ENCODE results near the gene FNDC3B.

The FNDC3B gene

DNA sequence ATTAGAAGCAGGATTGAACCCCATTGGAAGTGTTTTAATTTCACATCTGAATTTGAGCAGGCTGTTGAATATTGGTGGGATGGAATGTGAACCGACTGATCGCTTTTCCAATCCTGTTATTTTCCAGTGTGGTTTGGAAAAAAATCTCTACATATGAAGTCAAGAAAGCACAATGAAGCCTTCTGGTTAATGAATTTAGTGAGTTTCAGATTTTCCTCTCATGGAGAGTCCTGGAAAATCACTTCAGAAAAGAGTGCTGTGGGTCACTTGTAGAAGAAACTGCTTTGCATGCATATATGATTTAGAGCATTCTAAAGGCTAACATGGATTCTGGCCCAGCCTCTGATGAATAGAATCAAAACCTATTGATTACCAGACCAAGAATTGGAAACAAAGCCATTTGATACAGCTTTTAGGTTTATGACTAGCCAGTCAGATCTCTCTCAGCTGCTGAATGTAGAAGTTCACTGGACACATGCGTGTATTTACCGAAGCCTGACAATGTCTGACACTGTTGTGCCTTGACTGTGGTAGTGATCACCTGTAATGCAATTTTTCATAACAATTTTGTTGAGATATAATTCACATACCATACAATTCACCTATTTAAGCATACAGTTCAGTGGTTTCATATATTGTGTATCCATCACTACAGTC, 121.9 kb downstream of the FNDC3B start:
- TF ChIP-seq, protein P1, sequence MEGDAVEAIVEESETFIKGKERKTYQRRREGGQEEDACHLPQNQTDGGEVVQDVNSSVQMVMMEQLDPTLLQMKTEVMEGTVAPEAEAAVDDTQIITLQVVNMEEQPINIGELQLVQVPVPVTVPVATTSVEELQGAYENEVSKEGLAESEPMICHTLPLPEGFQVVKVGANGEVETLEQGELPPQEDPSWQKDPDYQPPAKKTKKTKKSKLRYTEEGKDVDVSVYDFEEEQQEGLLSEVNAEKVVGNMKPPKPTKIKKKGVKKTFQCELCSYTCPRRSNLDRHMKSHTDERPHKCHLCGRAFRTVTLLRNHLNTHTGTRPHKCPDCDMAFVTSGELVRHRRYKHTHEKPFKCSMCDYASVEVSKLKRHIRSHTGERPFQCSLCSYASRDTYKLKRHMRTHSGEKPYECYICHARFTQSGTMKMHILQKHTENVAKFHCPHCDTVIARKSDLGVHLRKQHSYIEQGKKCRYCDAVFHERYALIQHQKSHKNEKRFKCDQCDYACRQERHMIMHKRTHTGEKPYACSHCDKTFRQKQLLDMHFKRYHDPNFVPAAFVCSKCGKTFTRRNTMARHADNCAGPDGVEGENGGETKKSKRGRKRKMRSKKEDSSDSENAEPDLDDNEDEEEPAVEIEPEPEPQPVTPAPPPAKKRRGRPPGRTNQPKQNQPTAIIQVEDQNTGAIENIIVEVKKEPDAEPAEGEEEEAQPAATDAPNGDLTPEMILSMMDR (IDR thresholded peaks at IDR 0.05): no peak

DNA sequence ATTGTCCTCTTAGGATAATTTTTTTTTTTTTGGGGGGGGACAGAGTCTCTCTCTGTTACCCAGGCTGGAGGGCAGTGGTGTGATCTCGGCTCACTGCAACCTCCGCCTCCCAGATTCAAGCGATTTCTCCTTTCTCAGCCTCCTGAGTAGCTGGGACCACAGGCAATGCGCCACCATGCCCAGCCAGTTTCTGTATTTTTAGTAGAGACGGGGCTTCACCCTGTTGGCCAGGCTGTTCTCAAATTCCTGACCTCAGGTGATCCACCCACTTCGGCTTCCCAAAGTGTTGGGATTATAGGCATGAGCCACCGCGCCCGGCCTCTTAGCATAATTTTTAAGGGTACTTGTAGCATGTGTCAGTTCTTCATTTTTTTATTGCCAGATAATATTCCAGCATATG, 122.6 kb downstream of the FNDC3B start:
- TF ChIP-seq, protein P1 (IDR thresholded peaks at IDR 0.05): no peak

DNA sequence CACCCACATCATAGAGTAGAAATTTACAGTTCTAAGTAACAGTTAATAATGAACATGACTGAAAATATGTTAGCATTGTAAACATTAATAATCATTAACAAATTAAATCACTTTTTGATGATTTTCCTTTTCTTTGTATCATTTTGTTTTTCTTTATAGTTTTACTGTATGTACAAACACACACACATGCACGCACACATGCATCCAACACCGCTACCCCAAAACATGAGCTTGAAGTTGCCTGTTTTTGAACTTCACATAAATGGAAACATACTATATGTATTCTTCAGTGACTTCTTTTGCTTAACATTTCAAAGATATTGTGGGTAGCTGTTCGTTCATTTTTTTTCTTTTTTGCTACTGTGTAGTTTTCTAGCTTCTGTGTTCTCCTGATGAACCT, 123.9 kb downstream of the FNDC3B start:
- TF ChIP-seq, protein P1 (IDR thresholded peaks at IDR 0.05): no peak

DNA sequence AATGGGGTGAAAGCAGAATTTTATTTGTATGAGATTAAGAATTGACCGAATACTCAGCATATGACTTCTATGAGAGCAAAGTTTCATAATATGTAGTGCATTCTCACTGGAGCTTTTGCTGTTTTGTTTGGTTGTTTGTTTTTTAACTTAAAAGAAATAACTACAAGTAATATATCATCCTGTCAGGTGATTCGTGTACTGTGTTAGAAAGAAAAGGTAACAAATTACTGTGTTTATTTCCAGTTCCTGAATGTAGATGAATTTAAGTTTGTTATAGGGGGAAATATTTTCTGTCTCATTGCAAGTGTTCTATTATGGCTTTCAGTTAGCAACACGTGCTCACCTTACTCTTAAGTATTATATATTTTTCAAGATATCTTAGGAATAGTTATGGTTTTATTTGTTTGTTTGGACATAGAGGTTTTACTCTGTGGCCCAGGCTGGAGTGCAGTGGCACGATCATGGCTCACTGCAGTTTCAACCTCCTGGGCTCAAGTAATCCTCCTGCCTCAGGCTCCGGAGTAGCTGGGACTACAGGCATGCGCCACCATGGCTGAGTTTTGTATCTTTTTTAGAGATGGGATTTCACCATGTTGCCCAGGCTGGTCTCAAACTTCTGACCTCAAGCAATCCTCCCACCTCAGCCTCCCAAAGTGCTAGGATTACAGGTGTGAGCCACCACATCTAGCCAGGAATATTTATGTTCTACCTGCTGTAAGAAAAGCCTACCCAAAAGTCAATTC, 125.4 kb downstream of the FNDC3B start:
- TF ChIP-seq, protein P1 (IDR thresholded peaks at IDR 0.05): no peak

DNA sequence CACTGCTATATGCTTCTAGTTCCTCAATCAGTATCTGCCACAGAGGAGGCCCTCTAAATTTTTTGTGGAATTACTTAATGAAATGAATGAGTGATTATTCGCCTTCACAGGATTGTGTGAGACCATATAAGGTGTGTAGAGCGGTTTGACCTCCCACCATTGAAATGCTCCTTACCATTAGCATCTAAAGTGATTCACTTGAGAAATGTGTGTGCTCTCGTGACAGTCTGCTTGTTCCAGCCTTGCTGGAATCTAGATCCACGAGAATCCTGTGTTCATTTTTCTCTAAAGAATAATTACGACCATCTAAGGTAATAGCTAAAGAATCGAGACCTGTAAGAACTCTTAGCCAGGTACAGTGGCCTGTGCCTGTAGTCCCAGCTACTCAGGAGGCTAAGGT, 126.9 kb downstream of the FNDC3B start:
- TF ChIP-seq, protein P1 (IDR thresholded peaks at IDR 0.05): no peak

DNA sequence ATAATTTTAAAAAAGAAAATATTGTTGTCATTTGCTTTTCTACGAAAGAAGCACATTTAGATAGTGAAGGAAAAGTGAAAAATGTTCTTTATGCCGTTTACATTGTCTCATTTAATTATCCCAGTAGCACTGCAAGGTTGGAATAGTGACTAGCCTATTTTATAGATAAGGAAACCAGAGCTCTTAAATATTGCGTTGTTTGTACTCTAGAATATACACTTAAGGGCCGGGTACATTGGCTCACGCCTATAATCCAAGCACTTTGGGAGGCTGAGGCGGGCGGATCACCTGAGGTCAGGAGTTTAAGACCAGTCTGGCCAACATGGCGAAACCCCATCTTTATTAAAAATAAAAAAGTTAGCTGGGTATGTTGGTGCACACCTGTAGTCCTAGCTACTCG, 127.5 kb downstream of the FNDC3B start:
- TF ChIP-seq, protein P1 (IDR thresholded peaks at IDR 0.05): no peak

DNA sequence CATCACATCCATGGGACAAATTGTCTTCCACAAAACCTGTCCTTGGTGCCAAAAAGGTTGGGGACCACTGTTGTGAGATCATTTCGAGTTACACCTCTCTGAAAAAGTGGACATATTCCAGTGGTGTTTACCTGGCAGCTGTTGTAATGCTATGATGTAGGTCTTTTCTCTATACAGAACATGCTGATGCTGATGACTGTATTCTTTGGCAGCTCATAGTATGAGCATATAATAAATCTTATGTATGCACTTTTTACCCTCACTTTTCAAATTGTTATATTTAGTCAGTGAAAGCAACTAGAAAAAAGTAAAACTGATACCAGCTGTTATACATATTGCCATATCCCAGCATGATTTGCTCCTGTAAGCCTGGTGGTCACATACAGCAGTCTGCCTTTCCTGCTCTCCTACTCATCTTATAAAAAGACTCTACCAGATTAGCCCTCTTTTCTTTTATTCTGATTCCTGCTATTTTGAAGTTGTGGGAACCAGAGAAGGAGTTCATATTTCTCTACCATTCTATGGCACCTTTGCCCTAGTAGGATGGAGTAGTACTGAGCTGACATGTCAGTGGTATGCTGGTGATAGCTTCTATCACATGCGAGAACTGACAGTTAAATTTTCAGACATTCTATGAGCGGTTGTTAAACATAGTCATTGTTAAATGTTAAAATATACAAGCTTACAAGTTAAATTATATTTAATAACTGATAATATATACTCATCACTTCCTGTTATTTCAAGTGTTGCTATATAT, 128.7 kb downstream of the FNDC3B start:
- TF ChIP-seq, protein P1 (IDR thresholded peaks at IDR 0.05): no peak

All from LNCAP (cell line).